ENCODE results near the gene BRI3.
A peak's percentile ranks its signal among the peaks of the same experiment; 100 is the strongest.

- TF ChIP-seq CTCF (IDR thresholded peaks at IDR 0.05 in 8 of 11, conservative IDR thresholded peaks at IDR 0.05 in 3 of 11) (peak in 3 of 11 experiments; percentile 13 to 23 (median 20)), POLR2AphosphoS5 (IDR thresholded peaks at IDR 0.05) (peak in 1 of 3 donors; percentile 14), POLR2A (IDR thresholded peaks at IDR 0.05) (no peak)
These were observed 39.7 kb upstream of the BRI3 start for GRCh38 chr7:98241674-98242241.

All from spleen (tissue), 7 donors.